NCI-H2196 (cell line): ENCODE results near the gene APC2.
"Not testable (repeated sequence)": the region's sequence is repeated elsewhere in the genome, so short reads cannot be mapped to it uniquely, and the experiment has no call there.

Experiments used
- DNase-seq: peaks from one replicate; lab custom pipeline; 2025; ENCODE audit not compliant: unreplicated experiment; lab: John Stamatoyannopoulos, UW

Gene APC2

DNA sequence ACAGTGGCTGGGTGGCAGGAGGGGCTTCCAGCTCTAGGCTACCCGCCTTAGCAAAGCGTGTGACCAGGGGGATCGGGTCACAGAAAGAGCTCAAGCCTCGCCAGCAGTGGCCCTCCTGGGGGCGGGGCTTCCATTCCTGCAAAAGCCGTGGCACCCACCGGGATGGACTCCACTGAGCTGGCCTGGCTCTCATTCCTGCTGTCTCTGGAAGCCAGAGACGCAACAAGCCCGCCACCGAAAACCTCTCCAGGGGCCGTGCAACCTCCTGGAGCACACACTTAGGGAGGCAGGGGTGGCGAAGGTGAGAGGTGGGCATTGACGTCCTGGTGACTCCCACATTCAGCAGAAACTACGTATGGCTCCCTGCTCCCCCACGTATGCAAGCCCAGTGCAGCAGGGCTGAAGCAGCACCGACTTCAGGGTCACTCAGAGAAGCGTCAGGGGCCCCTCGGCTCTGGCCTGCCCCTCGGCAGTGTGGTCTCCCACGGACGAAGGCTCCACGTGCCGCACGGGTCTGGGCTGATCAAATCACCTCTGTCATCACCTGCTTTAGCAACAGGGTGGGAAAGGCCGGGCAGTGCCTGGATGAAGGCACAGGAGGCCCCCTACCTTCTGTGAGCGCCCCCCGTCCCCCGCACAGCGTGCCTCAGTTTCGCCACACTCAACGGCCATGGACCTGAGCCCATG, 26.0 kb downstream of the APC2 start:
- no peak for DNase-seq

DNA sequence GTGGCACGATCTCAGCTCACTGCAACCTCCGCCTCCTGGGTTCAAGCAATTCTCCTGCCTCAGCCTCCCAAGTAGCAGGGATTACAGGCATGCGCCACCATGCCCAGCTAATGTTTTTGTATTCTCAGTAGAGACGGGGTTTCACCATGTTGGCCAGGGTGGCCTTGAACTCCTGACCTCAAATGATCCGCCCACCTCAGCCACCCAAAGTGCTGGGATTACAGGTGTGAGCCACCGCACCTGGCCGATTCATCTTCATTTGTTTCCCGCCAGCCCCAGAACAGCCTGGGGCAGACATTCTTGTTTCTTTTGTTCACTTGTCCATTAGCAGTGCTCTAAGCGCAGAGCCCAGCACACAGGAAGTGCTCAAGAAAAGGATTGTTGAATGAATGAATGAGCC, 27.1 kb downstream of the APC2 start:
- not testable (repeated sequence) for DNase-seq

DNA sequence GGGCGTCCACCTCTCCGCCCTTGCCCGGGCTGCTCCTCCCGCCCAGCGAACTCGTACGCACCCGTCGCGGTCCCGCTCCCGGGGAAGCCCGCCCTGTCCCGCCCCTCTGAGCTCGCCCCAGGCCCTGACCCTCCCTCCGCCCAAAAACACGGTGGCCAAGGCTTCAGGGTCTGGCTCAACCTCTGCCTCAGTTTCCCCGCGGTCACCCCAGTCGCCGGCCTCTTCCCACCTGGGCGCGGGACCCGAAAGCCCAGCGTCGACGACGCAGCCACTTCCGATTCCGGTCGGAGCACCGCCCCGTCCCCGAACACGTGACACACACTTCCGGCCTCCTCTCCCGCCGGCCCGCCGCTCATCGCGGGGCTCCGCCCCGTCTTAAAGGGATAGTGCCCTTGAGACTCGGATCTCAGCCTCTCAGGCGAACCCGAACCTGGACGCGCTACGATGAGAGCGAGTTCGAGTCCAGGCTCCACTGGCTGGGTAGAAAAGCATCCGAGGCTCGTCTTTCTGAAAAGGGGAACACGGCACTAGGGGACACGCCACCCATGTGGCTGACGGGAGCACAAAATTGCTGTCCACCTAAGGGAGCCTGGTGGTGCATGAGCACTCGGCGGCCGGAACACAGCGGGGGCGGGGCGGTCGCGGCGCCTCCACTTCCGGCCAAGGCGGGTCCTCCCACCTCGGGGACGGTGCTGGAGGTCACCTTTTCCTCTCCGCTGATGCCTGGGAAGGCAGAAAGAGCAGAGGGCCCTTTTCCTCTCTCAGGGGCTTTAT, 29.2 kb downstream of the APC2 start, which contains the start of gene C19orf25:
Gene C19orf25, minus strand, starts transcription at position 282 of the 774 bp plus-strand sequence. CDS start 312 bp downstream, outside the sequence.
- DNase-seq, result peak; percentile 96

DNA sequence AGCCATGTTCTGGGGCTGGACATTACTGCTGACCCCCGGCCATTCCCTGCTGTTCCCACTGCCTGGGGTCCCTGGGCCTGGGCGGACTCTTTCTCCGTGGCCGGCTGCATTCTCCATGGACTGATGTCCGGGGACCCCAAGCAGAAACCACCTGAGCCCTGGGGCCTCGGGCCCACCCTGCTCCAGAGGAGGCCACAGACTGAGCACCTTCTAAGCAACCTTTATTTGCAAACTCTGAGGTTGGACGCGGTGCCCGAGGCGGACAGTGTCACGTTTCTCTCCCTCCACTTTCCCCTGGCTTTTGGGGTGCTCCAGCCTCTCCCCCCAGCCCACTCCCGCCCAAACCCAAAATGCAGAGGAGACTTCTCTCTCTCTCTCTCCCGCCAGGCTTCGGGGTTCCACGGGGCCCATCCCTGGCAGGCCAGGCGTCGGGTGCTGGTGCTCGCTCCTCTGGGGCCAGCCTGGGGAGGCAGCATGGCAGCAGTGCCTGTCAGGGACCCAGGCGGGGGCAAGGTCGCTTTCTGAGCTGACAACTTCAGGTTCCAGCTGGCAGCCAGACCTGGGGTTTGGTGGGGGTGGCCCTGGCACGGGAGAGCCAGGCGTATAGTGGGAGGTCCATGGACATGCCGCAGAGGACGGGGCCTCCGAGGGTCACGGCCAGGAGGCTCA, 31.4 kb downstream of the APC2 start:
- no peak for DNase-seq

DNA sequence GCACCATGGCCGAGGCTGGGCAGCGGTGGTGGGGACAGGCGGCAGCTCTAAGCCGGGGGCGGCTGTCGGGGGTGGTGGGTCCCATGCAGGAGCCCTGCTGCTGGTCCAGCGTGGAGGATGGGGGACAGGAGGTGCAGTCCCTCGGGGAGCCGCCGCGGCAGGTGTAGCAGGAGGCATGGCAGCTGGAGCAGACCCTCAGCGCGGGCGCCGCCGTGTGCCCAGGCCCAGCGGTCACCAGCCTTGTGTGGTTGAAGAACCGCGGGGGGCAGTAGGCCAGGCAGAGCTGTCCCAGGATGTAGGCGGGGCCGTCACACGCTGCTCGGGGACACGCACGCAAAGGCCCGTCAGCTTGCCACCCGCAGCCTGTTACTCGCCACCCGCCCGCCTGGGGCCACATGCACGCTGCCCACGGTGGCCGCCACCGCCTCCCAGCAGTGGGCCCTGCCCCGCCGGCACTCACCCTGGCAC, 32.0 kb downstream of the APC2 start:
- DNase-seq, result no peak

DNA sequence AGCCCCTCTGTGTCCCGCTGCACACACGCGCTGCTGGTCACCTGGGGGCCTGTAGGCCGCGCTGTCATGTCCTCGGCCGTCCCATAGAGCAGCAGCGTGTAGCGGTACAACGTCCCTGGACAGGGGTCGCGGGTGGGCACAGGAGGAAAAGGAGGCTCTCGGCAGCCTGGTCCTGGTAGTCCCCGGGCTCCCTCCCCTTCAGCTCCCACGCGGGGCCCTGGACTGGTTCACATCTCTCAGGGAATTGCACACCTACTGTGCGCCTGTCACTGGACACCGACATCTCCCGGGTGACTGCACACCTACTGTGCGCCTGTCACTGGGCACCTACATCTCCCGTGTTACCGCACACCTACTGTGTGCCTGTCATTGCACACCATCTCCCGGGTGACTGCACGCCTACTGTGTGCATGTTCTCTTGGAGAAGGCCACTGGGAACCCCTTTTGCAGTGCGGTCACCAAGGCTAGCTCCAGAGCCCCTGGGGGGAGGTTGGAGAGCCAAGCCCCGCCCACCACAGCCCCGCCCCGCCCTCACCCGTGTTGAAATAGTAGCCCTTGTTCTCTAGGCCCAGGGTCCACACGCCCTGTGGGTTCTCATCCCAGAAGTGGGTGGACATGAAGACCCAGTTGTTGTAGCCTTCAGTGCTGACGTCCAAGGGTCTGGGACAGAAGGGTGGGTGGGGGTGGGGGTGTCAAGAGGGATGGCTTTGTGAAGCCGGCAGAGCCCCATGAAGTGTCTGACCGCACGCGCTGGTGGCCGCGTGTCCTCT, 32.6 kb downstream of the APC2 start:
- DNase-seq, result no peak

DNA sequence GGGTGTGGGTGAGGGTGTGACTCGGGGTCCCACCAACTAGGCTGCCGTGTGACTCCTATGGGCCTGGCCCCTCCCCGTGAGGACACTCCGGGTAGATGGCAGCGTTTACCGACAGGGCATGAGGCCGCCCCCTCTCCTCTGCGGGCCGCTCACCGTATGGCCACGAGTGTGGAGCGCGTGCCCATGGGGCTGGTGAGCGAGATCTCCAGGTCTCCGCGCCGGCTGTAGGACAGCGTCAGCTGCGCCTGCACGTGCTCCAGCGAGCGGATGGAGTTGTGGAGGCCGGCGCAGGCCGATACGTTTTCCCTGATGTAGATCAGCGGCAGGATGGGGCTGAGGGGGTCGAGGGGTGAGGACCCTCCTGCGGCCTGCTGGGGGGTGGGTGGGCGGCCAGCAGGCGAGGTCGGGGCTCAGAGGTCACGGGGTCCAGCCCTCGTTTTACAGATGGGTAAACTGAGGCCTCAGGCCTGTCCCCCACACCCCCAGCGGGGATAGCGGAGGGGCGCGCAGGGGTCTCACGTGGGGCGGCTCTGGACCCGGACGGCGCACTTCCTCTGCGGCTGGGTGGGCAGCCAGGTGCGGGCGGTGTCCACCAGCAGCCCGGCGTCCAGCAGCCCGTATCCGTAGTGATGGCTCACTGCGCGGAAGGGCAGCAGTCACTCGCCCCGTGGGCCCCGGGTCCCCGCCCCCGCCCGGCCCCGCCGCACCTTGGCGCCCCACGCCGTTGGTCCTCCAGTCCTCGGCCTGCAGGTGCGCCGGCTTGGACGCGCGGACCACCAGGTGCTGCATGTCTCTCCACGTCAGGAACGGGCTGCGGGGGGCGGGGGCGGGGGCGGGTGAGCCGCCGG, 33.4 kb downstream of the APC2 start:
- no peak for DNase-seq

DNA sequence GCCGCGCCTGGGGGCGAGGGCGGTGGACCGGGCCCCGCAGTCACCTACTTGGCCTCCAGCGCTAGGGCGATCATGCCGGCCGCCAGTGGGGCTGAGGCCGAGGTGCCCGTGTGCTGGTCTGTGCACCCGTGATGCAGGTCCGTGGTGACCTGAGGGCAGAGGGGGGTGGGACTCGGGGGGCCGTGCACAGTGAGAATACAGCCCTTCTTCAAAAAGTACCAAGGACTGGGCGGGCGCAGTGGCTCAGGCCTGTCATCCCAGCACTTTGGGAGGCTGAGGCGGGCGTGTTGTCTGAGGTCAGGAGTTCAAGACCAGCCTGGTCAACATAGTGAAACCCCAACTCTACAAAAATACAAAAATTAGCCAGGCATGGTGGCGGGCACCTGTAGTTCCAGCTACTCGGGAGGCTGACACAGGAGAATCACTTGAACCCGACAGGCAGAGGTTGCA, 34.1 kb downstream of the APC2 start:
- DNase-seq, result no peak

DNA sequence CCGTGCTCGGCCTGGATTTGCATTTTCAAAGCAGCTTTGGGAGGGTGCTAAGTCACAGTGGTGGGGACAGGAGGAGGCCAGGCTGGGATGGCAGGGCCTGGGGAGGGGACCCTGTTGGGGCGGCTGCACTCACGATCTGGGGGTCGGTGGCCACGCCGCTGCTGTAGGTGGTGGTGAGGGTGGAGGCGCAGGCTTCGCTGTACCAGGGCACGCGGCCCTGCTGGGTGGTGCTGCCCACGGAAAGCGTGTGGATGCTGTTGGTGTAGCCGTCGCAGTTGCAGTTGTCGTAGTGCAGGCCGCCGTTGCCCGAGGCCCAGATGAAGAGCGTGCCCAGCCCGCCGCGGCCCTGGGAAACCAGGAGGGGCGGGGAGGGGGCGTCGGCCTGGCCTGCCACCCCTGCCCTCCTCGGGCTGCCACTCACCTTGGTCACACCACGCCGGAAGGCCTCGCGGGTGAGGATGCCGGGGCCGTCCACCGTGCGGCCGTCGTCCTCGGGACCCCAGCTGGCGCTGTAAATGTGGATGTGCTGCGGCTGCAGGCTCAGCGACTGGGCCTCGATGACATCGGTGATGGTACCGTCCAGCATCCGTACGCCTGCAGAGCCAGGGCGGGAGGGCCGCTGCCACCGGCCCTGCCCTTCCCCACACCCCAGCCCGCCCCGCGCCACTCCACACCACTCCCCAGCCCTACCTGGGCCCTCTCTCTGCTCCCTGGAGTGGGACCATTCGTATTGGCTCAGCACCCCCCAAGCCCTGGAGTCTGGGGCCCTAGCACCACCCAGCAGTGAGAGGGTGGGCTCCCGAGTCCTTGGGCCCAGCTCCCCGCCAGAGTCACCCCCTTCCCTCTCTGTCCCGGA, 37.0 kb downstream of the APC2 start:
- no peak for DNase-seq

DNA sequence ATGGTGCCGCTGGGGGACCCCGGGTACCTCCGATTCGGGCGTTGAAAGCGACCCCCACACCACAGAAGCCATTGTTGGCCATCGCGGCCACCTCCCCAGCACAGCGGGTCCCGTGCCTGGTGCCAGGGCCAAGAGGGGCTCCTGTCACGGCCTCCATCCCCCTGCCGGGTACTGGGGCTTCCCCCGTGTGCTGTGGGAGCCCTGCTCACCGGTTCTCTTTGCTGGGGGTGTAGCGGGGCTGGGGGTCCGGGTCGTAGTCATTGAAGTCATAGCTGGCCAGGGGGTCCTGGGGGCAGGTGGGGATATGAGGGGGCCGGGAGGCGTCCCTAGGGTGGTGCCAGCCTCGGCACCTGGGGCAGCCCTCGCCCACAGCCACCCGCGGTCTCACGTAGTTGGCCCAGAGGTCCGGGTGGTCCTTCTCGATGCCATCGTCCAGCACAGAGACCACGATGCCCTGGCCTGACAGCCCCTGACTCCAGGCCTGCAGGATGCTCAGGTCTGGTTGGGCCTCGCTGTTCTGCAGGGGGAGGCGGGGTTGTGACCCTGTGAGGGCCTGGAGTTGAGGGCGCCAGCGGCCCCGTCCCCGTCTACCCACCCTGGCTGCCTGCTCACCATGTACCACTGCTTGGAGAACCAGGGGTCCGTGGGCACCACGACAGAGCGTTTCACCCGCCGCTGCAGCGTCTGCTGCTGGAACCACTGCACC, 37.8 kb downstream of the APC2 start:
- DNase-seq, result no peak

DNA sequence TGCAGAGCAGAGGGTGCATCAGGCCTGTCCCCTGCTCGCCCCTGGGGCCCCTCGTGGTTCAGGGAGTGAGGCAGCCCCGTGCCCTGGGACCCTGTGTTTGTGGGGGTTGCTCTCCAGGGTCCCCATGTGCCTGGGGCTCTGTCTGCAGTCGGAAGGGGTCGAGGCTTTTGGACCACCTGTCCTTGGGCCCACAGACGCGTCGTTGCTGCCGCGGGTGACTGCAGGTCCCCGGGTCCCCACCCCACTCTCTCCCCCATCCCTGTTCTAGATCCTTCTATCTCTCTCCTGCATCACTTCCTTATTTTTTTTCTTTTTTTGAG, 38.3 kb downstream of the APC2 start:
- no peak for DNase-seq

DNA sequence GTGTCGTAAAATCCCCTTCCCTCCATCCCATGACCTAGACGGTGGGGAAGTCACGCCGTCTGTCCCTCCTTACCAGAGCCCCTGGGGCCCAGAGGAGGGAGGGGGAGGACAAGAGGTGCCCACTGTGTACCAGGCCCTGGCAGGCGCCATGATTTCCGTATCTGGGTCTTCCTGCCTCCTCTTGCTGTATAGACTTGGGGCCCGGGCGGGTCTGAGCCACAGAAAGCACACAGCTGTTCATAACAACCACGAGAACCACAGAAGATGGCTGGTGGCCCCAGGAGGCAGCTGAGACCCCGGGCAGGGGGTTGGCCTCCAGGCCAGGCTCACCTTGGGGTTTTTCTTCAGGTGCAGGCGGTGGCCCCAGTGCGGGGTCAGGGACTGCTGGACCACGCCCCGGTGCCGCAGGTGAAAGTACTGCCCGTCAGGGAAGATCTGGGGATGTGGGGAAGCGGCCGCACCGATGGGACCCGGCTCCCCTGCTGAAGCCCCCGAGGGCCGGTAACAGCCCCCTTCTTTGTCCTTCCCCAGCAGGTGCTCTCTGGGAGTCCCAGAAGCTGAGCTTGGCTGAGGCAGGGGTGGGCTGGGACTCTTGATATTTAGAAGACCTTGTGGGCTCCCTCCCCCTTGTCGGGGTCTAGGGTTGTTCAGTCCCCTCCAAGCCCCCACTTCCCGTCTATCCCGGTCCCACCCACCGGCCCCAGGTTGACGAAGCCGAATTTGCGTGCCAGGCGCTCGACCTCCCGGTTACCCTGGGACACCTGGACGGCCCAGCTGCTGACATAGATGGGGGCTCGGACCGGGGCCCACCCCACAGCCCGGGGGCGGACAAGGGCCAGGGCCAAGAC, 39.8 kb downstream of the APC2 start:
- DNase-seq, result no peak

DNA sequence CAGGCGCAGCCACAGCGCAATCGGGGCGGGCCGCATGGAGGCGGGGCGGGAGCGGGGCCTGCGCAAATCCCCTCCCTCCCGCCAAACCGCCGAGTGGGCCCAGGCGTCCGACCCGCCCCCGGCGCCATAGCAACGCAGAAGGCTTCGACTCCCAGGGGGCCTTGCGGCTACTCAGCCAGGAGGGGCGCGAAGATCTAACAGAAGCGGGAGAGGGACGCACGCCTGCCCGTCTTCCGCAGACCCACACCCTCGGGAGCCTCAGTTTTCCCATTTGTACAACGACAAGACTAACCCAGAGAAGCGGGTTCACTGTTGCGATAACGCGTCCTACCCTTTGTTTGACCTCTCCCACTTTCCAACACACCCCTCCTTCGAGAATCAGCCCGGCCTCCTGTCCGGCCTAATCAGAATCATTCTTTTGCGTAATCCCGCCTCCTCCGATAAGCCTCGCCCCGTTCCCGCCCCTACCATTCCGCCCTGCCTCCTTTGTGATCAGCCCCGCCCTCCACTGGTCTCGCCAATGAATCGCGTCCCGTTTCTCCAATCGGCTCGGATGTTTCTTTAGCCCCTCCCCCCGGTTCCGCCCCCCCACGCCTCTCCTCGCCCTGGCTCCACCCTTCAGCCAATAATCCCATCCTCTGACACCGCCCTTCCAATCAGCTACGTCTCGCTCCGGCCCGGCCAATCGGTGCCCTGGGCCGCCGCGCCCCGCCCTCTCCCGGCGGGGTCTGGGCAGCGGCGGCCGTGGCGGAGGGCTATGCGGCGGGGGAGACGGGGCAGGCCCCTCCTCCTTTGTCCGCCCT, 40.6 kb downstream of the APC2 start, which contains the start of gene PCSK4:
Gene PCSK4, minus strand, starts transcription at position 40 of the 803 bp plus-strand sequence. Its CDS starts 4 bp downstream, at position 36.
- peak; percentile 98 for DNase-seq

DNA sequence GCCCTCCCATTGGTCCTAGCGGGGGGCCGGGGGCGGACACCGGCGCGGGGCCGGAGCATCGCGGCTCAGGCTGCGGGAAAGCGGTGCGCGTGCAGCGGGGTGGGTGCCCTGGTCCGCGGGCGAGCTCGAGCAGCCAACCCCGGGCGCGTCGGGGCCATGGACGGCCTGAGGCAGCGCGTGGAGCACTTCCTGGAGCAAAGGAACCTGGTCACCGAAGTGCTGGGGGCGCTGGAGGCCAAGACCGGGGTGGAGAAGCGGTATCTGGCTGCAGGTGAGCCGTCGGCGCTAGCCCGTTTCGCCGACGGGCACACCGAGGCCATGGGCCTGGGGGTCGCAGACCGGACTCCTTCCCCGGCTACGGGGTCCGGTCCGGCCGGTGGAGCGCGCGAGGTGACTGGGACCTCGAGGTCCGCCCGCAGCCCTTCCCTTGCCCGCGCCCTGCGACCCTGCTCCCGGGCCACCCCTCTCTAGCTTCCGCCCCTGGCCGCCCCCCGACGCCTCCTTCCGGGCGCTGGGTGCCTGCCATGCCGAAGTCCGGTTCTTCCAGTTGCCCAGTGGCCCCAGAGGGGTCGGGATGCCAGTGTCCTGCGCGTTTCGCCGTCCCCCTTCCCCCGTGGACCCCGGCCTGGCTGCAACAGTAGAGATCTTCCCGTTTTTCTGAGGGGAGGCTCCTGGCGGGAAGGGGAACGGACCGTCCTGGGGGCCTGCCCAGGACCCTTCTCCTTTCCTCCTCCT, 41.4 kb downstream of the APC2 start, which contains the start of gene REEP6:
Gene REEP6, plus strand, starts transcription at position 68 of the 735 bp plus-strand sequence. Its CDS starts 89 bp downstream, at position 157.
- no peak for DNase-seq

DNA sequence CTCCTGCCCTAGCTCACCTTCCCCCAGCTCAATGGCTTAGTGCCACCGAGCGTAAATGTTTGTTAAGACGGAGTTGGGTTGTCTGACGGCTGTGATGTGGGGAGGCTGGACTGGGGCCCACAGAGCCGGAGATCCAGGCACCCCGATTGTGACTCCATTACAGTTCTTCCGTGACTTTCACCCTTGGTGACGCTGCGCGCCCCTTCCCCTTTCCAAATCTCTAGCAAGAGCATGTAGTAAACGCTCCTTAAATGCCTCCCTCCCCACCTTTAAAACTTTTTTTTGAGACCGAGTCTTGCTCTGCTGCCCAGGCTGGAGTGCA, 41.9 kb downstream of the APC2 start:
- no peak for DNase-seq

DNA sequence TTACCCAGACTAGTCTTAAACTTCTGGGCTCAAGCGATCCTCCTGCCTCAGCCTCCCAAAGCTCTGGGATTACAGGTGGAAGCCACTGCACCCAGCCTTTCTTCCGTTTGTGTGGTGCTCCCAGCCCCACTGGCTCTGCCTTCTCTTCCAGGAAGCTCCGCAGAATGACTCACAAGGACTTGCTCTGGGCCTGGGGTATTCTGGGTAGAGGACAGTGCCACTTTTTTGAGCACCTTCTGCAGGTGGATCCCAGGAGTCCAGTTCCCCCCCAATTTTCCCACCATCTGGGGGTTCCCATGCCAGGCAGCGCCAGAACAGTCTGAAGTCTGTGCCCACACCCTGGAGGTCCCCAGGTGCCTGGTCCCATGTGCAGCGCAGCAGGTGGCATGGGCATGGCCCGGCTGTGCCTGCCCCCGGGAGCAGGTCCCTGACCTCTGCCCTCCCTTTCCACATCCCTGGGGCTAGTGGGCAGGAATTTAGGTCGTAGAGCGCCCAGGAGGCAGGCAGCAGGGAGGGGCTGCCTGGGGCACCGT, 42.6 kb downstream of the APC2 start:
- no peak for DNase-seq
